A673 (cell line): ENCODE measurements around the gene AMMECR1. TPM values are rescaled to one million over a fixed set of nuclear protein-coding genes. Genes with fewer than 3 reads are reported as not detected.

Experiments
- BruUV-seq: library from RNA; stranded (reverse); fragments of 400-500 nt; replicated peaks from 2 replicates; lab custom pipeline; 2021; lab: Mats Ljungman, UMichigan
- CTCF ChIA-PET: fragments of 300-600 bp; sonication (Branson Sonifier 250); formaldehyde crosslinking; loops from one replicate; lab custom pipeline; 2022; ENCODE audit warnings: antibody characterized with exemption; lab: Charles Lee
- POLR2A ChIA-PET: fragments of 300-600 bp; sonication (Branson Sonifier 250); formaldehyde crosslinking; loops from one replicate; lab custom pipeline; 2022; ENCODE audit warnings: antibody characterized with exemption; ENCODE audit not compliant: low non-redundant PET; lab: Charles Lee
- DNase-seq: peaks from one replicate; pipeline ENCODE4 v3.0.0-alpha.2; 2015; ENCODE audit warnings: low spot score
- H3K27ac ChIP-seq: fragments of 200-600 bp; sonication (generic); 2 replicates; pipeline ENCODE4 v1.5.1; 2016; ENCODE audit warnings: mixed run types, low read depth, mild to moderate bottlenecking, mixed read lengths, antibody characterized with exemption, low read length; ENCODE audit not compliant: poor library complexity, severe bottlenecking
- H3K27me3 ChIP-seq: fragments of 200-600 bp; sonication (generic); replicated peaks from 2 replicates; pipeline ENCODE4 v1.6.1; 2017; ENCODE audit warnings: mixed run types, low read depth, mild to moderate bottlenecking, mixed read lengths, antibody characterized with exemption, low read length; ENCODE audit not compliant: insufficient read depth, poor library complexity
- H3K36me3 ChIP-seq: fragments of 200-600 bp; sonication (generic); 2 replicates; pipeline ENCODE4 v1.6.1; 2016; ENCODE audit warnings: mixed run types, mild to moderate bottlenecking, mixed read lengths, antibody characterized with exemption, low read length; ENCODE audit not compliant: insufficient read depth, poor library complexity, severe bottlenecking
- H3K4me1 ChIP-seq: fragments of 200-600 bp; sonication (generic); 2 replicates; pipeline ENCODE4 v1.6.1; 2017; ENCODE audit warnings: mixed run types, mild to moderate bottlenecking, mixed read lengths, antibody characterized with exemption, low read length; ENCODE audit not compliant: insufficient read depth, poor library complexity, severe bottlenecking
- H3K4me3 ChIP-seq: fragments of 200-600 bp; sonication (generic); 2 replicates; pipeline ENCODE4 v1.5.1; 2016; ENCODE audit warnings: low read depth, mixed run types, mild to moderate bottlenecking, mixed read lengths, low read length; ENCODE audit not compliant: poor library complexity, severe bottlenecking
- H3K9me3 ChIP-seq: fragments of 200-600 bp; sonication (generic); 2 replicates; pipeline ENCODE4 v1.6.1; 2016; ENCODE audit warnings: mixed run types, low read depth, mild to moderate bottlenecking, mixed read lengths, antibody characterized with exemption, low read length; ENCODE audit not compliant: poor library complexity, severe bottlenecking
- CTCF ChIP-seq: fragments of 300-800, 200-600 bp; sonication (generic); conservative IDR thresholded peaks from 2 replicates; pipeline ENCODE4 v1.5.1; 2017; ENCODE audit warnings: low read depth, mild to moderate bottlenecking, antibody characterized with exemption, low read length, moderate library complexity, mixed read lengths
- EZH2 ChIP-seq: fragments of 200-600 bp; sonication (generic); IDR thresholded peaks from 2 replicates; pipeline ENCODE4 v1.6.1; 2017; ENCODE audit warnings: borderline replicate concordance, low read depth, mild to moderate bottlenecking, mixed read lengths, antibody characterized with exemption, low read length; ENCODE audit not compliant: poor library complexity, severe bottlenecking
- intact Hi-C: fragments of 100-400 bp; cut with micrococcal nuclease; formaldehyde crosslinking; loops from one replicate; pipeline ENCODE4 v1.10.0; 2022; ENCODE audit not compliant: unreplicated experiment
- total RNA-seq: library from RNA; stranded (reverse); gene quantifications from 2 replicates; pipeline ENCODE4 v1.2.3, GENCODE V29; 2021

AMMECR1 gene
- total RNA-seq, 1 experiment from 2014 or later, result 13.0 TPM

GRCh38 chrX:110268886-110269285 lies 49.0 kb downstream of the AMMECR1 start:
- no peaks in the 10 kb centered on the region for H3K4me1 ChIP-seq
- POLR2A ChIA-PET, result no interaction called here
- BruUV-seq, result no TSS peak
- CTCF ChIA-PET, result no interaction called here
- H3K36me3 ChIP-seq, result no peaks in the 10 kb centered on the region
- H3K27me3 ChIP-seq, result no peaks in the 10 kb centered on the region
- peak; percentile 1 for DNase-seq
- no peak overlapping the region for H3K27ac ChIP-seq
- no peak overlapping the region for H3K4me3 ChIP-seq
- intact Hi-C loops, result no loop called here
- TF ChIP-seq EZH2, result no peak
- TF ChIP-seq CTCF, result no peak
- H3K9me3 ChIP-seq, result no peaks in the 10 kb centered on the region

GRCh38 chrX:110268395-110268794 lies 49.5 kb downstream of the AMMECR1 start:
- TF ChIP-seq EZH2 (no peak), CTCF (no peak)
- no peaks in the 10 kb centered on the region for H3K4me1 ChIP-seq
- no TSS peak for BruUV-seq
- no peak for DNase-seq
- ChIA-PET POLR2A (no interaction called here), CTCF (no interaction called here)
- no peak overlapping the region for H3K27ac ChIP-seq
- H3K9me3 ChIP-seq, result no peaks in the 10 kb centered on the region
- no peak overlapping the region for H3K4me3 ChIP-seq
- H3K27me3 ChIP-seq, result no peaks in the 10 kb centered on the region
- no peaks in the 10 kb centered on the region for H3K36me3 ChIP-seq
- intact Hi-C loops, result no loop called here

- ChIA-PET CTCF (no interaction called here), POLR2A (no interaction called here)
- intact Hi-C loops, result no loop called here
- Histone ChIP-seq H3K9me3 (no peaks in the 10 kb centered on the region), H3K4me3 (no peak overlapping the region), H3K4me1 (no peaks in the 10 kb centered on the region), H3K27me3 (no peaks in the 10 kb centered on the region), H3K36me3 (no peaks in the 10 kb centered on the region), H3K27ac (no peak overlapping the region)
- DNase-seq, result peak; percentile 8
- no TSS peak for BruUV-seq
- no peak for TF ChIP-seq EZH2
- no peak for TF ChIP-seq CTCF
Measured at GRCh38 chrX:110267874-110268273, 50.0 kb downstream of the AMMECR1 start.
